Large intestine (tissue), 3 donors: ENCODE results near the gene CRX. TPM values are rescaled to one million over a fixed set of nuclear protein-coding genes. Genes with fewer than 3 reads are reported as not detected.
"Not testable (repeated sequence)": the region's sequence is repeated elsewhere in the genome, so short reads cannot be mapped to it uniquely, and the experiment has no call there.

ENCODE experiments used
- DNase-seq, 2 donors: peaks; one replicate each; pipeline versions ENCODE4 v3.0.0 to v3.0.0-alpha.2; 2013
- H3K27ac ChIP-seq: one replicate; pipeline ENCODE4 v1.5.1; 2013; ENCODE audit warnings: low read length
- H3K27me3 ChIP-seq: 2 replicates; pipeline ENCODE4 v1.6.1; 2013; ENCODE audit warnings: low read length; ENCODE audit not compliant: control insufficient read depth, insufficient read depth
- H3K36me3 ChIP-seq: 2 replicates; pipeline ENCODE4 v1.6.1; 2013; ENCODE audit warnings: low read length; ENCODE audit not compliant: control insufficient read depth, insufficient read depth
- H3K4me1 ChIP-seq: one replicate; pipeline ENCODE4 v1.6.1; 2013; ENCODE audit warnings: low read length; ENCODE audit not compliant: control insufficient read depth, insufficient read depth
- H3K4me3 ChIP-seq: one replicate; pipeline ENCODE4 v1.5.1; 2013; ENCODE audit warnings: low read length
- H3K9me3 ChIP-seq: one replicate; pipeline ENCODE4 v1.6.1; 2013; ENCODE audit warnings: mild to moderate bottlenecking, low read depth, low read length, moderate library complexity; ENCODE audit not compliant: control insufficient read depth
- WGBS: methylation state at CpG from one replicate; pipeline ENCODE4 v1.1.5; 2013; ENCODE audit warnings: low lambda C conversion rate; ENCODE audit not compliant: insufficient coverage; 5-methylcytosine and 5-hydroxymethylcytosine counted together
- polyA plus RNA-seq: library from polyadenylated mRNA; unstranded; fragments of 120-200 nt; gene quantifications from one replicate; pipeline ENCODE4 v1.2.1, GENCODE V29; 2013

Gene CRX
- polyA plus RNA-seq, 1 donor, result 0.09 TPM

DNA sequence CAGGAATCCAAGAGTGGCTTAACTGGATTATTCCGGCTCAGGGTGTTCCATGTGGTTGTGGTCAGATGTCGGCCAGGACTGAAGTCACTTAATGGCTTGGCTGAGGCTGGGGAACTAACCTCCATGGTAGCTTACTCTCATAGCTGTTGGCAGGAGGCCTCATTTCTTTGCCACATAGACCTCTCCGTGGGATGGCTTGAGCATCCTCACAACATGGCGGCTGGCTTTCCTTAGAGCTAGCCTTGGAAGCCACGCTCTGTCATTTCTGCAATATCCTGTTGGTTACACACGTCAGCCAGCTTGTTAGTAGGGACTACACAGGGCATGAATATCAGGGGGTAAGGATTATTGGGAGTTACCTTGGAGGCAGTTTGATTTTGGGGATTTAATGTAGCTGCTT is 5.1 kb downstream of the CRX start:
- H3K36me3 ChIP-seq, result no peaks in the 10 kb centered on the region
- H3K27ac ChIP-seq, result no peak overlapping the region
- no peaks in the 10 kb centered on the region for H3K9me3 ChIP-seq
- WGBS, result 100% methylated on average over 1 of the region's 6 CpGs
- no peak for DNase-seq
- H3K4me1 ChIP-seq, result no peaks in the 10 kb centered on the region
- H3K27me3 ChIP-seq, result peaks cover 4% of the 10 kb centered on the region
- no peak overlapping the region for H3K4me3 ChIP-seq

DNA sequence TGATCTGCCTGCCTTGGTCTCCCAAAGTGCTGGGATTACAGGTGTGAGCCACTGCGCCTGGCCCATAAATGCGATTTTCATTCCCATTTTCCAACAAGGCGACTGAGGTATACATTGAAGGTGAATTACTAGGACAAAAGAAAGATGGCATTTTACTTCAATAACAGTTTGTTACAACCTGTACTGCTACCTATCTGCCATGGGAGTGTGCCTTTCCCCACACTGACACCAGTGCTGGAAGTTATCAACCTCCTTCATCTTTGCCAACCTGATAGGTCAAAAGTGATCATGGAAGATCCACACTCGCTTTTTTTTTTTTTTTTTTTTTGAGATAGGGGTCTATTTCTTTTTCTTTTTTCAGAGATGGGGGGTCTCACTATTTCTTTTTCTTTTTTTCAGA is 11.0 kb downstream of the CRX start:
- WGBS, result 80% methylated on average over 1 of the region's 4 CpGs
- H3K9me3 ChIP-seq, result no peaks in the 10 kb centered on the region
- no peak overlapping the region for H3K27ac ChIP-seq
- DNase-seq, result no peak
- H3K4me3 ChIP-seq, result no peak overlapping the region
- no peaks in the 10 kb centered on the region for H3K27me3 ChIP-seq
- no peaks in the 10 kb centered on the region for H3K4me1 ChIP-seq
- no peaks in the 10 kb centered on the region for H3K36me3 ChIP-seq

DNA sequence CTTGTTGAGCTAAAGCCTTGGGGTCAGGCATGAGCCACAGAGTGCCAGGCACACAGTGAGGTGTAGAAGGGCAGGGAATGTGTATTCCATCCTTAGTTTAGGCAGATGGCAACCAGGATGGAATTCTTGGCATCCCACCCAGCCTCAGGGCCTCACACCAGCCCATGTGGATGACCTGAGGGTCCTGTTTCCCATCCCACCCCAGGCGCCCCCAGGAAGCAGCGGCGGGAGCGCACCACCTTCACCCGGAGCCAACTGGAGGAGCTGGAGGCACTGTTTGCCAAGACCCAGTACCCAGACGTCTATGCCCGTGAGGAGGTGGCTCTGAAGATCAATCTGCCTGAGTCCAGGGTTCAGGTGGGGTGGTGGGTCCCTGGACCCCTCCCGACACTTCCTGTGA is 14.3 kb downstream of the CRX start:
- H3K4me1 ChIP-seq, result no peaks in the 10 kb centered on the region
- no peak for DNase-seq
- H3K4me3 ChIP-seq, result no peak overlapping the region
- no CpG with 5 or more reads among the region's 8 CpGs for WGBS
- peaks cover 8% of the 10 kb centered on the region for H3K27me3 ChIP-seq
- no peaks in the 10 kb centered on the region for H3K9me3 ChIP-seq
- no peaks in the 10 kb centered on the region for H3K36me3 ChIP-seq
- H3K27ac ChIP-seq, result no peak overlapping the region

DNA sequence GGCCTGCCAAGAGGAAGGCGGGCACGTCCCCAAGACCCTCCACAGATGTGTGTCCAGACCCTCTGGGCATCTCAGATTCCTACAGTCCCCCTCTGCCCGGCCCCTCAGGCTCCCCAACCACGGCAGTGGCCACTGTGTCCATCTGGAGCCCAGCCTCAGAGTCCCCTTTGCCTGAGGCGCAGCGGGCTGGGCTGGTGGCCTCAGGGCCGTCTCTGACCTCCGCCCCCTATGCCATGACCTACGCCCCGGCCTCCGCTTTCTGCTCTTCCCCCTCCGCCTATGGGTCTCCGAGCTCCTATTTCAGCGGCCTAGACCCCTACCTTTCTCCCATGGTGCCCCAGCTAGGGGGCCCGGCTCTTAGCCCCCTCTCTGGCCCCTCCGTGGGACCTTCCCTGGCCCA is 17.7 kb downstream of the CRX start:
- no peaks in the 10 kb centered on the region for H3K4me1 ChIP-seq
- H3K4me3 ChIP-seq, result no peak overlapping the region
- H3K9me3 ChIP-seq, result no peaks in the 10 kb centered on the region
- peaks cover 8% of the 10 kb centered on the region for H3K27me3 ChIP-seq
- no CpG with 5 or more reads among the region's 16 CpGs for WGBS
- no peak for DNase-seq
- no peak overlapping the region for H3K27ac ChIP-seq
- no peaks in the 10 kb centered on the region for H3K36me3 ChIP-seq

DNA sequence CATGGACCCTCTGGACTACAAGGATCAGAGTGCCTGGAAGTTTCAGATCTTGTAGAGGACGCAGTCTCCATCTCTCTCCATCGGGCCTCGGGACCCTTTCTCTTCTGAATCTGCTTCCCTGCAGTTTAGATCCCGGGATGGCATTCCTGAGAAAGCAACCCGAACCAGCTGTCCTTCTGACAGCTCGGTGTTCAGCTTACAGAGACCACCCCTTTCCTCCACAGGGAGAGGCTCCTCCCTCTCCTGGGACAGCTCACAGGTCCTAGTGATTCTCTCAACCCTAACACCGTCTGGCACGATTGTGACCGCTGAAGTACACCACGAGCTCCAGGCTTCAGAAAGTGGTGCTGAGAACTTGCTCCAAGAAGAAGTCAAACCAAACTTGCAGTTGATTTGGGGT is 18.2 kb downstream of the CRX start:
- Histone ChIP-seq H3K27ac (no peak overlapping the region), H3K9me3 (no peaks in the 10 kb centered on the region), H3K4me3 (no peak overlapping the region), H3K27me3 (peaks cover 8% of the 10 kb centered on the region), H3K4me1 (no peaks in the 10 kb centered on the region), H3K36me3 (no peaks in the 10 kb centered on the region)
- WGBS, result 20% methylated on average over 4 of the region's 10 CpGs
- DNase-seq, result no peak

DNA sequence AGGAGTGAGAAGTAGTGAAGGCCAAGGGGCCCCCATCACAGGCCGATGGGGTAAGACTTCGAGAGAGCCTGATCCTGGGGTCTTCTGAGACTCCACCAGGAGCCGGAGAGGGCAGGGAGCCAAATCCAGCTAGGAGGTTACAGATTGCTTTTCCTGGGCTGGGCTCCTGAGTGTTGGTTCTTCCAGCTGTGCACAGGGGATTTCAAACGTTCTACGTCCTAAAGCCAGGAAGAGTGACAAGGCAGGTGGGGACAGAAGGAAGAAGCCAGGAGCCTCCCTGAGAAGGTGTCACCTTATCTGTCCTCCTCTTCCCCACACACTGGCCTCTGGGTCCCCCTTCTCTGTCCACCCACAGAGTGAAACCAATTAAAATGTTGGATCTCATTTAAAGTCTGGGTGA is 21.2 kb downstream of the CRX start:
- no peak for DNase-seq
- no peaks in the 10 kb centered on the region for H3K4me1 ChIP-seq
- no CpG with 5 or more reads among the region's 5 CpGs for WGBS
- no peaks in the 10 kb centered on the region for H3K36me3 ChIP-seq
- H3K4me3 ChIP-seq, result no peak overlapping the region
- H3K27me3 ChIP-seq, result peaks cover 8% of the 10 kb centered on the region
- H3K9me3 ChIP-seq, result no peaks in the 10 kb centered on the region
- H3K27ac ChIP-seq, result no peak overlapping the region

DNA sequence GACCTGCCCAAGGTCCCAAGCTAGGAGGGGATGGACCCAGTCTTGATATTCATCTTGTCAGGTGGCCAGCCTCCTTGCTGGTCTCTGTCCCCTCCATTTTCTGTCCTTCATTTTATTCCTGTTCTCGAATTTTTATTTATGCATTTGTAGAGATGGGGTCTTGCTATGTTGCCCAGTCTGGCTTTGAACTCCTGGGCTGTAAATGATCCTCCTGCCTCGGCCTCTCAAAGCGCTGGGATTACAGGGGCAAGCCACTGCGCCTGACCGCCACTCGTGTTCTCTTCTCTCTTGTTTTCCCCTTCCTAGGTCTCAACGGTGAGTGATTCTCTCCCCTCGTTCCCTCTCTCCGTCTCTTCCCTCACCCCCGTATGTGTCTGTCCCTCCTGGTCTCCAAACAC is 26.7 kb downstream of the CRX start:
- H3K9me3 ChIP-seq, result peaks cover 2% of the 10 kb centered on the region
- H3K4me1 ChIP-seq, result no peaks in the 10 kb centered on the region
- no peak overlapping the region for H3K27ac ChIP-seq
- no peak overlapping the region for H3K4me3 ChIP-seq
- peaks cover 29% of the 10 kb centered on the region for H3K27me3 ChIP-seq
- no peaks in the 10 kb centered on the region for H3K36me3 ChIP-seq
- WGBS, result 20% methylated on average over 5 of the region's 10 CpGs
- no peak for DNase-seq

DNA sequence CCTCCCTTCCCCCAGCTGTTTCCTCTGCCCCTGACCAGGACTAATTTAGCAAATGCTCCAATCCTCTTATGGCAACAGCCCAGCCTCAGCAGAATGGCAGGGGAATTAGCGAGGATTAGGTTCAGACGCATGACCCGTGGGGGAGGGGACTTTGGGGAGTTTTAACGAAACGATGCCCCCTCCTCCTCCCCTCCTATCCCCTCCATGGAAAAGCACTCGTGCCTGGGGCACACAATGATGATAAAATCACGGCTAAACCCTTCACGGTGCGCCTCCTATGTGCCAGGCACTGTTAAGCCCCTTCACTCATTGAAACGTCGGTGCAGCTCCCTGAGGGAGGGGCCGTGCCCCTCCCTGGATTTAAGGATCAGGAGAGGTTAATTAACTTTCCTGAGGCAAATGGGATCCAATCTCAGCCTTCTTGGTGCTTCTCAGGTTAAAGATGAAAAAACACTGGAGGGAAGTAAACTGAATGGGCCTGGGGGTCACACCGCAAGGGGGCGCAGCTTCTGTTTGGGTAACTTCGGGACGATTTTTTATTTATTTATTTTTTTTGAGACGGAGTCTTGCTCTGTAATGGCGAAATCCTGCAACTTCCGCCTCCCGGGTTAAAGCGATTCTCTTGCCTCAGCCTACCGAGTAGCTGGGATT is 27.2 kb downstream of the CRX start:
- Histone ChIP-seq H3K9me3 (peaks cover 2% of the 10 kb centered on the region), H3K36me3 (no peaks in the 10 kb centered on the region), H3K4me1 (no peaks in the 10 kb centered on the region), H3K4me3 (no peak overlapping the region), H3K27me3 (peaks cover 32% of the 10 kb centered on the region), H3K27ac (no peak overlapping the region)
- no CpG with 5 or more reads among the region's 22 CpGs for WGBS
- DNase-seq, result no peak

DNA sequence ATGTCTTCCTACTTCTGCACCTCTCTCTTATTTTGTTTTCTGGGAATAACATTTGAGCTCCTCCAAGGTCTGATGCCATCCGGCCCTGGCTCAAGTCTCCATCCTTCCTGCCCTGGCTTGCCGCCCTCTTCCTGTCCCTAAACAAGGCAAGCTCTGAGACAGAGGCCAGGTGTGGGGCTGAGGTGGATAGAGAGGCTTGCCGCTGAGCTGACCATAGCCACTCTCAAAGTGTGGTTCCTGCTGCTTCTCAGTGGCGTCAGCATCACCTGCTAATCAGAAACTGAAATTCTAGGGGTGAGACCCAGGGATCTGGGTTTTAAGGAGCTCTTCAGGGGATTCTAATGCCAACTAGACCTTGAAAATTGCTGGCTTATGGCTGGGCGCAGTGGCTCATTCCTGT is 31.3 kb downstream of the CRX start:
- DNase-seq, result no peak
- peaks cover 2% of the 10 kb centered on the region for H3K9me3 ChIP-seq
- no peaks in the 10 kb centered on the region for H3K4me1 ChIP-seq
- no peak overlapping the region for H3K4me3 ChIP-seq
- no peaks in the 10 kb centered on the region for H3K36me3 ChIP-seq
- no CpG with 5 or more reads among the region's 5 CpGs for WGBS
- H3K27me3 ChIP-seq, result peaks cover 32% of the 10 kb centered on the region
- no peak overlapping the region for H3K27ac ChIP-seq

DNA sequence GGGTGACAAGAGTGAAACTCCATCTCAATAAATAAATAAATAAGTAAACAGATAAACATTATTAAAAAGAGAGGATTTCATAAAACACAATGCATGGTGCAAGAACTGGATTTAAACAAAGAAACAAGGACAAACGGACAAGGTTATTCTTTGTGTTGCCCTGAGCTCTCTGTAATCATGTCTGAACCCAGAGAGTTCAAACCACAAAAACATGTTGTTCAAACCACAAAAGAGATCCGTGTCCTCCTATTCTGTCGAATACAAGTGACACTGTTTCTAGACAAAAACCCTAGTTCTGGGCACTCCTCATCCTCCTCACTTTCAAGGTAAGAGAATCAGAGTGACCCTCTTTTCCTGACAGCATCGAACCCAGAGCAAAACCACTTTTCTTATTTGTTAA is 32.7 kb downstream of the CRX start:
- WGBS, result no CpG with 5 or more reads among the region's 4 CpGs
- no peaks in the 10 kb centered on the region for H3K36me3 ChIP-seq
- DNase-seq, result no peak
- no peak overlapping the region for H3K27ac ChIP-seq
- H3K4me3 ChIP-seq, result no peak overlapping the region
- H3K9me3 ChIP-seq, result peaks cover under 1% of the 10 kb centered on the region
- no peaks in the 10 kb centered on the region for H3K4me1 ChIP-seq
- H3K27me3 ChIP-seq, result peaks cover 19% of the 10 kb centered on the region

DNA sequence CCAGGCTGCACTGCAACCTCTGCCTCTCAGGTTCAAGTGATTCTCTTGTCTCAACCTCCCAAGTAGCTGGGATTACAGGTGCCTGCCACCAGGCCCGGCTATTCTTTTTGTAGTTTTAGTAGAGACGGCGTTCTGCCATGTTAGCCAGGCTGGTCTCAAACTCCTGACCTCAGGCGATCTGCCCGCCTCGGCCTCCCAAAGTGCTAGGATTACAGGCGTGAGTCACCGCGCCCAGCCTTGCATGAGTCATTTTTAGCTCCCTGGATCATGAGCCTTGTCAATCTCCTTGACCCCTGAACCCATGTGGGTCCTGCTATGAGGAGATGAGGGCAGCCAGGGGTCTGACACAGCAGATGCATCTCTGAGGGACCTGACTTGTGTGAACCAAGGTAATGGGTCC is 36.5 kb downstream of the CRX start:
- no CpG with 5 or more reads among the region's 9 CpGs for WGBS

More for the DNA sequence above, 36.5 kb downstream of the CRX start:
- H3K36me3 ChIP-seq, DNase-seq, H3K27ac ChIP-seq, H3K4me1 ChIP-seq, H3K4me3 ChIP-seq, H3K9me3 ChIP-seq, H3K27me3 ChIP-seq: not testable (repeated sequence)
